ENCODE measurements around the gene PSG1.
"Not testable (repeated sequence)": the region's sequence is repeated elsewhere in the genome, so short reads cannot be mapped to it uniquely, and the experiment has no call there.

The PSG1 gene

GRCh38 chr19:42819960-42820650 lies 59.4 kb downstream of the PSG1 start:
- DNase-seq (ENCODE audit: low read depth): not testable (repeated sequence)

- DNase-seq (ENCODE audit: low read depth): no peak
These were observed 62.6 kb downstream of the PSG1 start for GRCh38 chr19:42816894-42817293.
